Stomach (tissue), 9 donors: ENCODE results near the gene TMA7B. TPM values are rescaled to one million over a fixed set of nuclear protein-coding genes. Genes with fewer than 3 reads are reported as not detected.

Experiments used
- DNase-seq, 2 donors: peaks; one replicate each; pipeline versions ENCODE4 v3.0.0 to v3.0.0-alpha.2; 2013 to 2019
- H3K27ac ChIP-seq, 5 donors: fragments of 200-600 bp in 4 of 5; sonication (generic) in 4 of 5; one replicate each; pipeline ENCODE4 v1.5.1; 2013 to 2019; ENCODE audit warnings: mild to moderate bottlenecking in 1 of 5, moderate library complexity in 1 of 5
- H3K27me3 ChIP-seq, 3 donors: fragments of 200-600 bp; sonication (generic); one replicate each; pipeline ENCODE4 v1.5.1; 2017 to 2019; ENCODE audit warnings: mixed run types in 1 of 3
- H3K36me3 ChIP-seq, 4 donors: fragments of 200-600 bp; sonication (generic); 1 replicate in 3 of 4; 2 replicates in 1 of 4; pipeline ENCODE4 v1.5.1; 2016 to 2019
- H3K4me1 ChIP-seq, 4 donors: fragments of 200-600 bp; sonication (generic); one replicate each; pipeline ENCODE4 v1.5.1; 2016 to 2019
- H3K4me3 ChIP-seq, 4 donors: fragments of 200-600 bp; sonication (generic) in 3 of 4; one replicate each; pipeline ENCODE4 v1.5.1; 2016 to 2019; ENCODE audit warnings: mild to moderate bottlenecking in 1 of 4
- H3K9me3 ChIP-seq, 4 donors: fragments of 200-600 bp; sonication (generic); one replicate each; pipeline ENCODE4 v1.5.1; 2016 to 2019
- CTCF ChIP-seq, 7 experiments: fragments of 450-650 bp in 4 of 7; fragments of 200-600 bp in 3 of 7; sonication (generic) in 3 of 7; IDR thresholded peaks; one replicate each; pipeline ENCODE4 v1.5.1; 2016 to 2019; ENCODE audit warnings: antibody characterized with exemption in 7 of 7, control low read depth in 2 of 7, mild to moderate bottlenecking in 1 of 7
- EP300 ChIP-seq: sonication (generic); formaldehyde crosslinking; IDR thresholded peaks from one replicate; pipeline ENCODE4 v1.6.1; 2017; ENCODE audit warnings: antibody characterized with exemption
- POLR2A ChIP-seq, 4 donors: fragments of 450-650 bp; IDR thresholded peaks; one replicate each; pipeline ENCODE4 v1.6.1; 2016; ENCODE audit warnings: antibody characterized with exemption in 4 of 4, control low read depth in 2 of 4, mild to moderate bottlenecking in 1 of 4, moderate library complexity in 1 of 4
- POLR2AphosphoS5 ChIP-seq, 3 donors: sonication (generic); formaldehyde crosslinking; IDR thresholded peaks; one replicate each; pipeline ENCODE4 v1.6.1; 2016; ENCODE audit warnings: antibody characterized with exemption in 3 of 3
- WGBS, 5 donors: extraction: QIAGEN DNeasy Blood & Tissue Kit in 3 of 5; methylation state at CpG; one replicate each; pipeline versions ENCODE4 v1.1.5 to v1.1.7; 2013 to 2018; 5-methylcytosine and 5-hydroxymethylcytosine counted together
- intact Hi-C: fragments of 100-400 bp; cut with DNase I; formaldehyde crosslinking; loops from one replicate; pipeline ENCODE4 v1.15.1; 2023; ENCODE audit warnings: low total_unique reads
- polyA plus RNA-seq, 3 donors: library from polyadenylated mRNA; stranded (reverse); fragments of 200-250 nt; gene quantifications; one replicate each; pipeline ENCODE4 v1.2.3, GENCODE V29; 2013
- total RNA-seq, 5 donors: library from RNA; depleted of rRNA; stranded (reverse); fragments of >200 nt; gene quantifications; one replicate each; pipeline versions ENCODE4 v1.1.0 to v1.2.3, GENCODE V29; 2014 to 2016
- donor health status: healthy with polysubstance abuse.
- donor health status: Bipolar disorder and iron deficiency.
- donor health status: healthy.

Gene TMA7B
- total and polyA plus RNA-seq, 8 donors, result 1.1 to 1.3 TPM; not detected in 6

- intact Hi-C loops, result no loop called here
- Histone ChIP-seq H3K4me3 (no peak overlapping the region), H3K27me3 (no peaks in the 10 kb centered on the region), H3K4me1 (peaks cover 0 to 13% (median 5%) of the 10 kb centered on the region in 4 donors), H3K9me3 (no peaks in the 10 kb centered on the region), H3K27ac (no peak overlapping the region), H3K36me3 (no peaks in the 10 kb centered on the region)
- TF ChIP-seq POLR2A (IDR thresholded peaks at IDR 0.05) (no peak), EP300 (no peak), POLR2AphosphoS5 (IDR thresholded peaks at IDR 0.05) (no peak), CTCF (IDR thresholded peaks at IDR 0.05) (no peak)
- DNase-seq, result no peak
- 78 to 91% (median 83%) methylated on average over 6 of the region's 6 CpGs for WGBS, 5 donors
Measured at GRCh38 chr22:39952347-39952746, 7.8 kb upstream of the TMA7B start.

GRCh38 chr22:39953101-39953500 is 7.1 kb upstream of the TMA7B start:
- peaks cover 0 to 12% (median 5%) of the 10 kb centered on the region in 4 donors for H3K4me1 ChIP-seq
- no peaks in the 10 kb centered on the region for H3K27me3 ChIP-seq
- no peaks in the 10 kb centered on the region for H3K9me3 ChIP-seq
- no peaks in the 10 kb centered on the region for H3K36me3 ChIP-seq
- no peak overlapping the region for H3K4me3 ChIP-seq
- DNase-seq, result no peak
- no peak overlapping the region for H3K27ac ChIP-seq
- intact Hi-C loops, result no loop called here
- WGBS, 5 donors, result 83 to 98% (median 93%) methylated on average over 2 of the region's 2 CpGs
- TF ChIP-seq POLR2AphosphoS5 (IDR thresholded peaks at IDR 0.05), result no peak
- no peak for TF ChIP-seq CTCF (IDR thresholded peaks at IDR 0.05)
- TF ChIP-seq POLR2A (IDR thresholded peaks at IDR 0.05), result no peak
- no peak for TF ChIP-seq EP300

- peak overlapping the region in 1 of 5 donors; percentile 19 for H3K27ac ChIP-seq
- H3K4me3 ChIP-seq, result no peak overlapping the region
- WGBS, 5 donors, result 80 to 85% (median 83%) methylated on average over 4 of the region's 4 CpGs
Measured at GRCh38 chr22:39954584-39955055, 5.6 kb upstream of the TMA7B start.

GRCh38 chr22:39955675-39956074 is 4.5 kb upstream of the TMA7B start:
- intact Hi-C loops, result no loop called here
- TF ChIP-seq CTCF (IDR thresholded peaks at IDR 0.05) (no peak), POLR2AphosphoS5 (IDR thresholded peaks at IDR 0.05) (no peak), EP300 (no peak), POLR2A (IDR thresholded peaks at IDR 0.05) (no peak)
- Histone ChIP-seq H3K27ac (no peak overlapping the region), H3K4me1 (peaks cover 0 to 25% (median 8%) of the 10 kb centered on the region in 4 donors), H3K36me3 (no peaks in the 10 kb centered on the region), H3K9me3 (no peaks in the 10 kb centered on the region), H3K27me3 (no peaks in the 10 kb centered on the region), H3K4me3 (no peak overlapping the region)
- WGBS, 5 donors, result 95 to 100% (median 96%) methylated on average over 2 of the region's 2 CpGs
- DNase-seq, result no peak

More at GRCh38 chr22:39954584-39955055, 5.6 kb upstream of the TMA7B start:
- Histone ChIP-seq H3K27me3 (no peaks in the 10 kb centered on the region), H3K4me1 (peaks cover 0 to 18% (median 8%) of the 10 kb centered on the region in 4 donors), H3K36me3 (no peaks in the 10 kb centered on the region), H3K9me3 (no peaks in the 10 kb centered on the region)
- peak in 1 of 2 donors; percentile 70 for DNase-seq
- TF ChIP-seq CTCF (IDR thresholded peaks at IDR 0.05) (no peak), POLR2A (IDR thresholded peaks at IDR 0.05) (no peak), POLR2AphosphoS5 (IDR thresholded peaks at IDR 0.05) (no peak), EP300 (no peak)
- intact Hi-C loops, result no loop called here
